ENCODE results near the gene BCDIN3D. TPM values are rescaled to one million over a fixed set of nuclear protein-coding genes. Genes with fewer than 3 reads are reported as not detected.
"Not testable (repeated sequence)": the region's sequence is repeated elsewhere in the genome, so short reads cannot be mapped to it uniquely, and the experiment has no call there.

Gene BCDIN3D
- total RNA-seq, 1 donor from 2014 or later, result 2.2 TPM

GRCh38 chr12:49876070-49876469 is 33.2 kb upstream of the BCDIN3D start:
- no peak for DNase-seq

GRCh38 chr12:49875115-49875720 is 32.3 kb upstream of the BCDIN3D start:
- DNase-seq, result no peak

- no peak for DNase-seq
These were observed 31.4 kb upstream of the BCDIN3D start for GRCh38 chr12:49874142-49874897.

GRCh38 chr12:49873361-49873934 is 30.5 kb upstream of the BCDIN3D start:
- peak; percentile 34 for DNase-seq

- no peak for DNase-seq
These were observed 29.9 kb upstream of the BCDIN3D start for GRCh38 chr12:49872781-49873181.

- no peak for DNase-seq
These were observed 29.5 kb upstream of the BCDIN3D start for GRCh38 chr12:49872381-49872780.

- DNase-seq, result peak; percentile 21
These were observed 28.9 kb upstream of the BCDIN3D start for GRCh38 chr12:49871811-49872251.

GRCh38 chr12:49871263-49871561 is 28.3 kb upstream of the BCDIN3D start:
- no peak for DNase-seq

GRCh38 chr12:49870501-49871262 is 27.8 kb upstream of the BCDIN3D start:
- DNase-seq, result no peak

- no peak for DNase-seq
These were observed 27.1 kb upstream of the BCDIN3D start for GRCh38 chr12:49869816-49870500.

- peak; percentile 93 for DNase-seq
These were observed 26.3 kb upstream of the BCDIN3D start for GRCh38 chr12:49868952-49869815.

GRCh38 chr12:49868449-49868848 is 25.5 kb upstream of the BCDIN3D start:
- no peak for DNase-seq

GRCh38 chr12:49867570-49868341 is 24.9 kb upstream of the BCDIN3D start:
- no peak for DNase-seq

- DNase-seq, result peak; percentile 33
These were observed 24.1 kb upstream of the BCDIN3D start for GRCh38 chr12:49866859-49867569.

- no peak for DNase-seq
These were observed 22.9 kb upstream of the BCDIN3D start for GRCh38 chr12:49865782-49866135.

- no peak for DNase-seq
These were observed 22.3 kb upstream of the BCDIN3D start for GRCh38 chr12:49865109-49865781.

GRCh38 chr12:49864798-49865090 is 21.8 kb upstream of the BCDIN3D start:
- no peak for DNase-seq

- no peak for DNase-seq
These were observed 21.3 kb upstream of the BCDIN3D start for GRCh38 chr12:49863946-49864797.

GRCh38 chr12:49860921-49861320 is 18.0 kb upstream of the BCDIN3D start:
- not testable (repeated sequence) for DNase-seq

Data from skin of body (tissue), 2 donors.